ENCODE measurements around the gene FAP. TPM values are rescaled to one million over a fixed set of nuclear protein-coding genes. Genes with fewer than 3 reads are reported as not detected.

FAP gene
- total and polyA plus RNA-seq, 2 of the 4 experiments (the other 2 are of a cell fraction): 71.0 to 95.0 TPM

GRCh38 chr2:162267496-162267895, 24.3 kb upstream of the FAP start:
- BruUV-seq (replicated peaks): no TSS peak
- Histone ChIP-seq H3K4me3 (ENCODE audit: insufficient read depth, low read depth, low read length) (no peak overlapping the region), H4K5ac (ENCODE audit: low read depth, low read length) (no peak overlapping the region), H3K4ac (ENCODE audit: low read depth, low read length) (no peak overlapping the region), H3K9ac (ENCODE audit: low read depth, low read length) (no peak overlapping the region), H2AK5ac (ENCODE audit: low read depth, low read length) (no peak overlapping the region), H3K9me3 (ENCODE audit: control insufficient read depth, insufficient read depth, low read length) (no peaks in the 10 kb centered on the region), H2BK15ac (ENCODE audit: low read depth, low read length) (no peak overlapping the region), H2BK20ac (ENCODE audit: low read depth, low read length) (no peak overlapping the region), H3K27me3 (ENCODE audit: control insufficient read depth, insufficient read depth, low read length) (no peaks in the 10 kb centered on the region), H3K18ac (ENCODE audit: low read depth, low read length) (no peak overlapping the region), H2BK120ac (ENCODE audit: low read depth, low read length) (no peak overlapping the region), H3K4me1 (ENCODE audit: control insufficient read depth, insufficient read depth, low read length) (no peaks in the 10 kb centered on the region), H3K36me3 (ENCODE audit: control insufficient read depth, insufficient read depth, low read length) (no peaks in the 10 kb centered on the region), H2AFZ (replicated peaks; ENCODE audit: low read length, poor library complexity) (no peak overlapping the region), H3K56ac (ENCODE audit: extremely low read depth, insufficient read depth, low read length) (no peak overlapping the region), H3K79me1 (ENCODE audit: low read depth in 1 of 2, low read length in 2 of 2) (no peaks in the 10 kb centered on the region), H3K4me2 (ENCODE audit: low read depth, low read length) (no peak overlapping the region), H4K91ac (ENCODE audit: insufficient read depth, low read depth, low read length) (no peak overlapping the region), H3K23ac (ENCODE audit: low read depth, low read length) (no peak overlapping the region), H4K8ac (ENCODE audit: low read depth in 2 of 2, low read length in 2 of 2) (no peak overlapping the region), H3K27ac (ENCODE audit: insufficient read depth, low read length) (no peak overlapping the region), H3K14ac (replicated peaks; ENCODE audit: low read depth, low read length) (no peak overlapping the region), H2AK9ac (replicated peaks; ENCODE audit: low read depth, low read length, poor library complexity) (no peak overlapping the region), H3K9me1 (ENCODE audit: insufficient read depth, low read length) (no peaks in the 10 kb centered on the region), H4K20me1 (ENCODE audit: insufficient read depth, low read length) (no peaks in the 10 kb centered on the region), H2BK5ac (ENCODE audit: low read depth, low read length, poor library complexity, severe bottlenecking) (no peak overlapping the region)
- POLR2A ChIA-PET (ENCODE audit: unreplicated experiment): no interaction called here
- in situ Hi-C loops (cut with MboI; ENCODE audit: low sequenced_read_pairs) (no loop called here), intact Hi-C loops (cut with micrococcal nuclease) (no loop called here), dilution Hi-C loops (cut with HindIII; ENCODE audit: low sequenced_read_pairs, unreplicated experiment) (no loop called here)
- no peak for ATAC-seq (ENCODE audit: low read depth)
- WGBS, 2 experiments (ENCODE audit: extremely low coverage in 2 of 2, insufficient read length in 1 of 2): no CpG with 5 or more reads among the region's 5 CpGs
- TF ChIP-seq CTCF (conservative IDR thresholded peaks at IDR 0.05; ENCODE audit: low read depth, low read length) (no peak), RFX5 (IDR thresholded peaks at IDR 0.05; ENCODE audit: low read depth, low read length) (no peak), CHD1 (IDR thresholded peaks at IDR 0.05; ENCODE audit: low read depth, low read length) (no peak), NFE2L2 (IDR thresholded peaks at IDR 0.05; ENCODE audit: low read depth, low read length) (no peak)
- no peak for DNase-seq
- CTCF ChIA-PET: interaction anchor here (0.6 kb wide), 1 partner anchor 32 kb away, joined by 3 read pairs; no protein-coding TSS in a partner anchor

Data from IMR-90 (cell line).